ENCODE measurements around the gene ANKRD6.

ANKRD6 gene

DNA sequence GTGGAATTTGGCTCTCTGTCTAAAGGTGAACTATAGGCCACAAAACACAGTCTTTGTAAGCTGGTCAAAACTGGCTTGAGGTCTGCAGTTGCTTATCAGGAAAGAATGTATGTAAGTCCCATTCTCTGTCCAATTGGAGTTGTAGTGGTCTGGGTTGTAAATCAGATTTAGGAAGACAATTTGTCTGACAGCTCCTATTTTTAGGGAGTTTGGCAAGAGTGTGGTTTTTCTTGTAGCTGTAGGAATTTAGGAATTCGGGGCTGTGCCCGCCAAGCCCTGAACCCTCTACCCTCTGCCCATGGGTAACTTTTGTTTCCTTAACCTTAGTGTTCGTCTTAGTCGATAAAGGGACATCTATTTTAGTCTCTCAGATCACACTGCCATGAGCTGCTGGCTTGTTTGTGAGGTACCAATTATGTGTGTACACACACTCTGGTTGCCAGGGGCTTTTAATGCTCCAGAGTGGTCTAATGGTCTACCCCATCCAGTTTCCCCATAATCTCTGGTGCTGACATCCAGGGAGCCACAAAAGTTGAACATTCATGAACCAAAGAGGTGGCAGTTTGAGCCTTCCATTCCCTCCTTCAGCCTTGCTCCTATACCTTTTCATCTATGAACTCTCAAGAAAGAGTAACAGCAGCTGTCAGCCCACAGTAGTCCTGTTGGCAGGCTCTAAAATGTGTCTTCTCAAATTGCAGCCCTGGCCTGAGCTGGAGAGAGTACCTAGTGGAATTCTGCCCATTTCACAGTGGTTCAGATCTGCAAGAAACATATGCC is 93.0 kb downstream of the ANKRD6 start:
- TF ChIP-seq, protein P1, sequence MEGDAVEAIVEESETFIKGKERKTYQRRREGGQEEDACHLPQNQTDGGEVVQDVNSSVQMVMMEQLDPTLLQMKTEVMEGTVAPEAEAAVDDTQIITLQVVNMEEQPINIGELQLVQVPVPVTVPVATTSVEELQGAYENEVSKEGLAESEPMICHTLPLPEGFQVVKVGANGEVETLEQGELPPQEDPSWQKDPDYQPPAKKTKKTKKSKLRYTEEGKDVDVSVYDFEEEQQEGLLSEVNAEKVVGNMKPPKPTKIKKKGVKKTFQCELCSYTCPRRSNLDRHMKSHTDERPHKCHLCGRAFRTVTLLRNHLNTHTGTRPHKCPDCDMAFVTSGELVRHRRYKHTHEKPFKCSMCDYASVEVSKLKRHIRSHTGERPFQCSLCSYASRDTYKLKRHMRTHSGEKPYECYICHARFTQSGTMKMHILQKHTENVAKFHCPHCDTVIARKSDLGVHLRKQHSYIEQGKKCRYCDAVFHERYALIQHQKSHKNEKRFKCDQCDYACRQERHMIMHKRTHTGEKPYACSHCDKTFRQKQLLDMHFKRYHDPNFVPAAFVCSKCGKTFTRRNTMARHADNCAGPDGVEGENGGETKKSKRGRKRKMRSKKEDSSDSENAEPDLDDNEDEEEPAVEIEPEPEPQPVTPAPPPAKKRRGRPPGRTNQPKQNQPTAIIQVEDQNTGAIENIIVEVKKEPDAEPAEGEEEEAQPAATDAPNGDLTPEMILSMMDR (IDR thresholded peaks at IDR 0.05; ENCODE audit: low read depth, low read length): no peak
- no peak overlapping the region for H3K4me3 ChIP-seq (ENCODE audit: low read depth, low read length)

DNA sequence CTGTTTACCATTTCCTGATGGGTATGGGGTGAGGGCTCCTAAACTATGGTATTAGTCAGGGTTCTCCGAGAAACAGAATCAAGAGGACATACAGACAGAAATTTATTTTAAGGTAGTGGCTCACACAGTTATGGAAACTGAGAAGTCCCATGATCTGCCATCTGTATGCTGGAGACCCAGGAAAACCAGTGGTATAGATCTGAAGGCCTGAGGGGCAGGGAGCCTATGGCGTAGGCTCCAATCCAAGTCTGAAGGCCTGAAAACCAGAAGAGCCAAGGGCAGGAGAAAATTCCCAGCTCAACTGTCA is 93.6 kb downstream of the ANKRD6 start:
- TF ChIP-seq, protein P1 (IDR thresholded peaks at IDR 0.05; ENCODE audit: low read depth, low read length): no peak
- H3K4me3 ChIP-seq (ENCODE audit: low read depth, low read length): no peak overlapping the region

DNA sequence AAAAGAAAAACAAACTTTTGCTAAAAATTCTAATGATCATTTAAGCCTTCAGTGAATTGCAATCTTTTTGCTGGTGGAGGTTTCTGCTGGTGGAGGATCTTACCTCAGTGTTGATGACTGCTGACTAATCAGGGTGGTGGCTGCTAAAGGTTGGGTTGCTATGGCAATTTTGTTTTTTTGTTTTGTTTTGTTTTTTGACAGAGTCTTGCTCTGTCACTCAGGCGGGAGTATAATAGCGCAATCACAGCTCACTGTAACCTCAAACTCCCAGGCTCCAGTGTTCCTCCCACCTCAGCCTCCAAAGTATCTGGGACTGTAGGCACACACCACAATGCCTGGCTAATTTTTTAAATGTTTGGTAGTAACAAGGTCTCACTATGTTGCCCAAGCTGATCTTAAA is 94.7 kb downstream of the ANKRD6 start:
- H3K4me3 ChIP-seq (ENCODE audit: low read depth, low read length): no peak overlapping the region
- TF ChIP-seq, protein P1 (IDR thresholded peaks at IDR 0.05; ENCODE audit: low read depth, low read length): no peak

DNA sequence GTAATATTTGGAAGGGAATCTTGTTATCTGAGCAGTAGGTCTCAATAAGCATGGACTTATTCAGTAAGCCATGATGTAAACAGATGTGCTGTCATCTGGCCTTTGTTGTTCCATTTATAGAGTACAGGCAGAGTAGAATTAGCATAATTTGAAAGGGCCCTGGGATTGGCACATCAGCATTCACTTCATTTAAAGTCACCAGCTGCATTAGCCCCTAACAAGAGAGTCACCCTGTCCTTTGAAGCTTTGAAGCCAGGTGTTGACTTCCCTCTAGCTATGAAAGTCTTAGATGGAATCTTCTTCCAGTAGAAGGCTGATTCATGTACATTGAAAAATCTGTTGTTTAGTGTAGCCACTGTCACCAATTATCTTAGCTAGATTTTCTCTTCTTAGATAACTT is 95.9 kb downstream of the ANKRD6 start:
- no peak overlapping the region for H3K4me3 ChIP-seq (ENCODE audit: low read depth, low read length)
- TF ChIP-seq, protein P1 (IDR thresholded peaks at IDR 0.05; ENCODE audit: low read depth, low read length): no peak

DNA sequence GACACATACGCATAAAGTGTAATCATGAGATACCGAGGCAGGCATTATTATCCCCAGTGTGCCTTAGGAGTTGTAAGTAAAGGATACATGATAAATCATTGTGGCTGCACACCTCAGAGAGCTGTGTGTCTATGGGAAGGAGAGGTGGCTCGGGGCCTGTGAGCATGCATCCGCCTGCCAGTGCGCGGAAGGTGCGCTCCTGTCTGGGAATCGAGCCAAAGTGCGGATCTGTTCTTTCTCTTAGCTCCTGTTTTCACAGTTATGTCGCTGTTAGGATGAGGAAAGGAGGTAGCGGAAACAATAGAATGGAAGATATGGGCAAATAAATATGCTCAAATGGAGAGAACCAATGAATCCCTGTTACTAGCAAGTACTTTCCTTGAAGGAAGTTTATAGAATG is 98.0 kb downstream of the ANKRD6 start:
- no peak overlapping the region for H3K4me3 ChIP-seq (ENCODE audit: low read depth, low read length)
- TF ChIP-seq, protein P1 (IDR thresholded peaks at IDR 0.05; ENCODE audit: low read depth, low read length): no peak

DNA sequence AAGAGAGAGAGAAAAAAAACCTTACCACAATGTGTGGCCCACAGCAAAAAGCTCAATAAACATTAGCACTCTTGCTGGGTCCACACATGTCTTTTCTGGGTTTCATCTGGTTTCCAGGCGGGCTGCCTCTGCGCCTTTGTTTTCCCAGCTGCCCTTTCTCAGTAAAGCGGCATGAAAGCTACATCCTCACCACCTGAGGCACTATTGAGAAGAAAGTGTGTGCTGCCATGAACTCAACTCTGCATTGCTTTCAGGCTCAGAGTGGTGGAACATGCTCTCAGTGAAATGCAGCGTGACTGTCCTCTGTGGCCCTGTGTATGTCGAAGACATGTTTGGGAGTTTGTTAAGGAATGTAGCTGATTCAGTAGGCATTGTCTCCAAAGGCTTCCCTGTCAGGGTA is 103.3 kb downstream of the ANKRD6 start:
- TF ChIP-seq, protein P1 (IDR thresholded peaks at IDR 0.05; ENCODE audit: low read depth, low read length): no peak
- H3K4me3 ChIP-seq (ENCODE audit: low read depth, low read length): no peak overlapping the region

DNA sequence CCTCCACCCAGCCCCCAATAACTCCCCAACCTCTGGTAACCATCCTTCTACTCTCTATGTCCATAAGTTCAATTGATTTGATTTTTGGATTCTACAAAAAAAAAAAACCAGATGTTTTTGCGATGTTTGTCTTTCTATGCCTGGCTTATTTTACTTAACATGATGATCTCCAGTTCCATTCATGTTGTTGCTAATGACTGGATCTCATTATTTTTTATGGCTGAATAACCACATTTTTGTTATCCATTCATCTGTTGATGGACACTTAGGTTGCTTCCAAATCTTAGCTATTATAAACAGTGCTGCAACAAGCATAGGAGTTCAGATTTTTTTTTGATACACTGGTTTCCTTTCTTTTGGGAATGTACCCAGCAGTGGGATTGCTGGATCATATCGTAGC is 106.8 kb downstream of the ANKRD6 start:
- TF ChIP-seq, protein P1 (IDR thresholded peaks at IDR 0.05; ENCODE audit: low read depth, low read length): no peak
- no peak overlapping the region for H3K4me3 ChIP-seq (ENCODE audit: low read depth, low read length)

All from WI38 (cell line).